Measurements from ENCODE around the gene SMG6.

Gene SMG6

GRCh38 chr17:2084036-2084765, 219.4 kb downstream of the SMG6 start:
- no peak for DNase-seq

DNA sequence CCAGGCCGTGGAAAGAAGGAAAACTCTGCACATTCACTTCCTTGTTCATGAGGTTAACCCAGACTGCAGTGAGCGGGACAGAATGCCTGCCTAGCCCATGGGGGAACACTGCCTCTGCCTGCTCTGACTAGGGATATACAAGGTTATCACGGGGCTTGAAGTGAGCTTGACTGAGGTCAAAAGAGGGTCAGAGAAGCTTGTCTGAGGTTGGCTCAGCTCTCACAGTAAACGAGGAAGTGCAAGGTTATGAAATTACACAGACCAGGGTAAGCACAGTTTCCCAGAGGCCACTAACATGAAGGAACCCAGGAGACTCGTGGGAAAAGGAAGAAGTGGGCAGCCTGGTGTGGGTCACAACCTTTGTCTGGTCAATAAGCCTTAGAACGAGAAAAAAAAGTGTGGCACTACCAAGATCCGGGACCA, 220.0 kb downstream of the SMG6 start:
- peak in 3 of 51 donors; percentile 25 to 47 (median 33) for DNase-seq

DNA sequence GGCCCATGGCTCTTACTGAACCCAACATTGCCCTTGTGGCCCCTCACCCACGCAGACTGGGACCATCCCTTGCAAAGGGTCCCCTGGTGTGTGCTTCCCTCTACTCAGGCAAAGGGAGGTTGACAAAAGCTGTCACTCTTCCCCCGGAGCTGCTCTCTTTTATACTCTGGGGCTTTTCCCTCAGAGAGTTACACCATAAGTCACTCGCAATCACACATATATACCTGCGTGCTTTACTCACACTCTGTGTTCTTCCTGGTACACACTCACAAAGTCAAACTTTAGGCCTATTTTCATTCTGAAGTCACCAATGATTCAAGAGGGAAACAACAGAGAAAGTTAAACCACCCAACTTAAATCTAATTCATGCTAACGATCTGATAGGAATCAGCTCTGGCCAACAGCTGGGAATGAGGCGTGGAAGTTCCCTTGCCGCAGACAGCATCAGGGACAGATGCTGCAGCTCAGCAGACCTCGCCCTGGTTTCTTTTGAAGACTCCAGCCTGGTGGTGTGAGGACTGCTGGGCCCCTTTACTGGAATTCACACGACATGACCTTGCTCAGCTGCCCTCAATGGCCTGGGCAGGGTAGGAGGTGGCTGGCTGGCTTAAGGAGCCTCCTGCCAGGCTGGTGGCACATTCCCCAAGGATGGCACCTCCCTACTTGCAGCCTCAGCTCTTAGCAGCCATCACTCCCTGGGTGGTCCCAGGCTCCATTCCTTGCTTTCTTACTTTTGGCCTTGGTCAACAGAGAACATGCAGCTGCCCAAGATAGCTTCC, 221.4 kb downstream of the SMG6 start:
- no peak for DNase-seq

DNA sequence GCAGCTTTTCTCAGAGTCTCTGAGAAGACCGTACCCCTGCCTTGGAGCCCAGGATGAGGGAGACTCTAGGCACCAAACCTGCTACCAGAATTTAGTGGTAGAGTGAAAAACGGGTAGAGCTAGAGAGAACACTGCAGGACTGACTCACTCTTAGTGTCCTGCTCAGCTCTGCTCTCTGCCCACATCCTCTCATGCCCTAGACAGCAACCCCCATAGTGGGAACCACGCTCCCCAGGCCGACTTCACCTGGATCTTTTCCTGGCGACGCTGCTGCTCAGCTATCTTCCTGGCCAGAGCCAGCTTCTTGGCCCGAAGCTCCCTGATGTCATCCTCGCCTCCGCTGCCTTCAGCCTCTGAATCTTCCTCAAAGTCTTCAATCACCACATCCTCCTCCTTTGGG, 222.0 kb downstream of the SMG6 start:
- DNase-seq = peak in 1 of 51 donors; percentile 16

DNA sequence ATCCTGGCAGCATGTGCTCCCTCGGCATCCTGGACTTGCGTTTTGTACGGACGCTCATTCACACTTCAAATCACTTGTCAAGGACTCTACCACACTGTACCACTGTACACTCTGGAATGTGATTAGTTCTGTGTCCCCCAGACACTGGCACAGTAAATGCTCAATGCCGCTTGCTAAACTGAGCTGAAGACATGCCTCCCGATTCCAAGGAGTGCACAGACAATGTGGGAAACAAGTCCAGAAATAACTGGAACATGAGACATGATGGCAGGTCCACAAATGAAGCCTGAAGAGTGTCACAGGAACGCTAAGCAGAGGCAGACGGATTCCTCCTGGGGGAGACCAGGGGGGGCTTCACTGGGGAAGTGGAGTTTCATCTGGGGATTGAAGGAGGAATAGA, 226.5 kb downstream of the SMG6 start:
- no peak for DNase-seq

- DNase-seq = no peak
Measured at GRCh38 chr17:2076087-2076984, 227.2 kb downstream of the SMG6 start.

DNA sequence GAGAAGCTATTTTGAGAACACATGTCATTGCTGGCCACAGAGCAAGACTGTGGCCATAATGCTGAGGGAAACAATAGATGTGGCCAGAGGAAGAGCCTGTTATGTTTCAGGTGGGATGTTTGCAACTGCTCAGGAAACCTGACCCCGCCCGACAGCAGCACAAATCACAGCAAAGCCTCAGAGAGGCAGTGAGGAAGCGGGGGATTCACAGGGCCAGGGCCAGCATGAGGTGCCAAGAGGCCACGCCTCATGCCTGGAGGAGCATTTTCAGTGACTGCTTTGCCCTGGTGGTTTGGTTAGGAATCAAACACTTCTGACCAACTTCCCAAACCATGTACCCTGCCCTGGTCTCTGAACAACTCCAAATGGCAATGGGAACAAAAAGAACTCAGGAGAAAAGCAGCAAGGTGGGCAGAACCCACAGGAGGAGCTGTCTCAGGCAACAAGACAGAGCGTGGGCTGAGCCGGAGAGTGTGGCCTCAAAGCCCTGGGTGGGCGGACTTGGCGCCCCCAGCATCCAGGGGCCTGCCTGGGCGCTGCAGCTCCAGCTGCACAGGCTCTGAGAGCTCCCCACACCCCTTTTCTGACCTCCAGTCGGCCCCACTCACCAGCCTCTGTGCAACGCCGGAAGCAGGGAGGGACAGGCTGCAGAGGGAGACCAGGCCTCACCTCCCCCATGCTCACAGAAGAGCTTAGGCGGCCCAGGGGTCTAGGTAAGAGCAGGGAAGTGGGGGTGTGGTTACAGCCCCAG, 228.1 kb downstream of the SMG6 start:
- no peak for DNase-seq

GRCh38 chr17:2074919-2075318, 228.7 kb downstream of the SMG6 start:
- DNase-seq = no peak

DNA sequence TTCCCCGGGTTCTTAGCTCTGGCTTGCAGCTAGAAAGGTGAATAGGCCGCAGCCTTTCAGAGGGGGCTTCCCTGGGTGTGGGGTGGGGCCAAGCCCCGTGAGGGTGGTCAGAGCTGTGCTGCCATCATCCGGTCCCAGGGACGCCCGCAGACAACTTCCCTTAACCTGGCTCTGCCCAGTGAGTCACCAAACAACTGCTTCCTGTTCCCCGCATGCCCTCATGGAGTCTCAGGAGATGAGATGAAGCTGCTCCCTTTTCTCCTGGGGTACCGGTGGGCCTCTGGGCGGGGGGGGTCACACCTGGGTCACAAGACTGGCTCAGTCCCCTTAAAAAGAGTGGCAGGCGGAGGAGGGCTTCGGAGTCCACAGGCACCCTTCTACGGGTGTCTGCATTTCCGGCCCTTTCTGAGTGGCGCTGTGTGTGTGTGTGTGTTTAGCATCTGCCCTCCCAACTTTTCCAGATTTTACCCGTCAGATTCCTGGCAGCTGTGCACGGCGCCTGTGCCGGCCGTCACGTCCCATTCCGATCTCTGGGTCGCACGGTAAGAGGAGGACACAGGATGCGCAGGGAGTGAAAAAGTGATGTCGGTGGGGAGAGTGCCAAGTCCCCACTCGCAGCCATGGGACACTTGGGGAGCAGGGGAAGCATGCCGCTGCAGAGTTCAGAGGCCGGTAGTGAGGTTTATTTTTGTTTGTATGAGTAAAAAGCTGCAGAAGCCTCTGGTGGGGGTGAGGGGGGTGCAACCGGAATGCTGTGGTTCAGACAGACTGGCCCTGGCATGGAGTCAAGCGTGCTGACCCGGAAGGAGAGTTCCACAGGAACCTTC, 231.9 kb downstream of the SMG6 start:
- DNase-seq = no peak

GRCh38 chr17:2071024-2071385, 232.6 kb downstream of the SMG6 start:
- no peak for DNase-seq

- DNase-seq = no peak
Measured at GRCh38 chr17:2070241-2071023, 233.2 kb downstream of the SMG6 start.

DNA sequence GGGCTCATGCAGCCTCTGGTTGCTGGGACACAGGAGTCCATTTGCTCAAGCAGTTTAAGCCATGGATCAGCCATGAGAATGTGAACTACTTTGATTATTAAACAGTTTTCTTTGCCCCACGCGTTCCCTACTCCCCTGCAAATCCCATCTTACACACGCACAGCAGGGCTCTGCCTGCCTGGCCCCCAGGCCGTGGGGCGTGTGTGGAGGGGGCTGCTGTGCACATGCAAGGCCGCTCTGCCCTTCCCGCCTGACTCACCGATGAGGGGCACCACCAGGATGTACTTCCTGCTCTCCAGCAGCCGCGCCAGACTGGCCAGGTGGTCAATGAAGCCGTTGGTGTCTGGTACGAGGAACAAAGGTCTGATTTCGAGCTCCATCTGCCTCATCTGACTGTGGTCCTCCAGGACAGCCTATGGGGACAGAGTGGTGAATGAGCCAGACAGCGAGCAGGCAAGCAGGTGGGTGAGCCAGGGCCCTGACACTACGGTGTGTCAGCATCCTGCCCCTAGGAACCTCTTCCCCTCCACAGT, 235.0 kb downstream of the SMG6 start:
- DNase-seq = peak in 1 of 51 donors; percentile 33

- peak in 1 of 51 donors; percentile 33 for DNase-seq
Measured at GRCh38 chr17:2068031-2068518, 235.5 kb downstream of the SMG6 start.

DNA sequence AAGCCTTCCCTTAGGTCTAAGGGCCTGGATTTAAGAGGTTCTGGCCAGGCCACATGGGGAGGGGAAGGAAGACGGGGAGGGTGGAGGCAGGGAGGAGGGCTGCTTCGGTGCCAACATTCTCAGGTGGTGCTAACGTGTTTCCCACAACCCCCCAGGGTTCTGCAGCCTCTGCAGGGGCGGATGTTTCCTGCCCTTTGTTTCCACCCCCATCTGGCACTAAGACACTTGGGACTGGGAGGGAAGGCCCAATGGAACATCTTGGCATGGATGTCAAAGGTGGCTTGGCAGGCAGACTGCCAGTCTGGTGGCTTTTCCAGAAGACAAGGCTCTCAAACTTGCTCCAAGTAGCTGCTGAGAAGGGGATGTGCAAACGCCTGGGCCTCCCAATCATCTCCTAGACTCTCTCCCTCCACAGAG, 236.0 kb downstream of the SMG6 start:
- no peak for DNase-seq

GRCh38 chr17:2067048-2067561, 236.5 kb downstream of the SMG6 start:
- no peak for DNase-seq

DNA sequence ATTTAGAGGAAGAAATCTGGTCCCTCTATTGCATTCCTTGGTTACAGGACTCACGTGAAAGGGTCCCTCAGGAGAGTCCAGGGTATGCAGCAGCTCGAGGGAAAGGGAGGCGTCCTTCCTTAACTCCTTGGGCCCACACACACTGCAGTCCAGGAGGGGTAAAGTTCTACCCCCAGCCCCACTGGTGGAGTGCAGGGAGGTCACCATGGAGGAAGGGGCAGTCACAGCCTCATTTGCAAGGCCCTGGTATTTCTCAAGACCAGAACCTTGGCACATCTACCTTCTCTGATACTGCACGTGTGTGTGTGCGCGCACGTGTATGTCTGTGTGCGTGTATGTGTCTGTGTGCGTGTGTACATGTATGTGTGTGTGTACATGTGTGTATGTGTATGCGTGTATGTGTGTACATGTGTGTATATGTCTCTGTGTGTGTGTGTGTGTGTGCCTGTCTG, 237.6 kb downstream of the SMG6 start:
- DNase-seq = no peak

DNA sequence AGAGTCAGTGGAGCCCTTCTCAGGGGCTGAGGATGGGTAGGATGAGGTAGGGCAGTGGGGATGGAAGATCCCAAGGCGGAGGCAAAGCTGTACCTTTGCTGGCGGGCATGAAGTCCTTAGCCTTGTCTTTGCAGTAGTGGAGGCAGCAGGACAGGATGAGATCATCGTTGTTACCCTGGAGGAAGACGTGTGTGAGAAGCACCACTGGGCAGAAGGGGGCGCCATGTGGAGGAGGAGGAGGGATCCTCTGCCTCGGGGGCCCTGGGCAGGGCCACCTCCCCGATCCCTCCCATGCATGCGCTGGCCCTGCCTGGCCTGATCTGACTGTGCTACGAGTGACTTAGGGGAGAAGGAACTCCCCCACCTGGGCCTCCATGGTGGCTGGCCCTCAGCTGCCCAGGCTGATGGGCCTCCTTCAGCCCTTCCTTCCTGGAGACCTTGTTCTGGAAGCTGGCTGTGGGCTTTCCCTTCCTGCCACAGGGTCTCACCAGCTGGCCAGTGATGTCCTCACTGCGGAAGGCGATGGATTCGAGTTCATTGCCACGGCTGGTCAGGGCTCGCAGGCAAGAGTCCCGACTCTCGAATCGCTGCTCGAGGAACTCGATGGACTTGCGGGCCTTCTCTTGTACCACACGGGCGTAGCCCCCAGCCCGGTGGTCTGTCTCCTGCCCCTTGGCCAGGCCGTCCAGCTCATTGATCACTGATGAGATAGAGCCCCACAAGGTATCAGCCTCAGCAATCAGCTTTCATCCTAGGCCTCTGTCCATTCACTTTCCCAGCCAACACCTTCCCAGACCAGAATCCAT, 238.4 kb downstream of the SMG6 start:
- DNase-seq = no peak

- DNase-seq = no peak
Measured at GRCh38 chr17:2064520-2064971, 239.0 kb downstream of the SMG6 start.

All from hypothalamus (tissue), 51 donors.